GM19438 (cell line): ENCODE measurements around the gene UGP2.

Source experiments
- ATAC-seq: cut with Tn5 transposase; IDR thresholded peaks from one replicate; pipeline ENCODE4 v1.9.1; 2021; ENCODE audit warnings: low read depth; ENCODE audit not compliant: unreplicated experiment

The UGP2 gene

GRCh38 chr2:63861220-63861822, 19.6 kb downstream of the UGP2 start:
- peak; percentile 65 for ATAC-seq

- no peak for ATAC-seq
These were observed 21.1 kb downstream of the UGP2 start for GRCh38 chr2:63862806-63863205.

DNA sequence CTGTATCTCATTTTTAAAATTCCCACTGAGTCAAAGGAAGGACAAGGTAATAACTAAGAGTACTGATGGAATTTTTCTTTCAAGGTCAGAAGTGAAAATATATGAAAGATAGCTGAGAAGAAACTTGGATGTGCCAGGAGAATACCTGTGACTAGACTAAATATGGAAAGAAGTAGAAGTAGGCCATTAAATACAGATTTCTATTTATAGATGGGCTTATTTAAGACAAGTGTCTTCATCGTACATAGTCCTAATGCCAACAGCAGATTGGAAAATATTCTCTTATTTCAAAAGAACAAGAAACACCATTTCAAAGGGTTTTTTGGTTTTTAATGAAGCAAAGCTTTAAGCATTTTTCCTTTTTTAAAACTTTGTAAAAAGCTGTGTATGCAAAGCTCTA, 22.0 kb downstream of the UGP2 start:
- ATAC-seq = no peak

GRCh38 chr2:63865159-63865799, 23.6 kb downstream of the UGP2 start:
- ATAC-seq = no peak

GRCh38 chr2:63866009-63866709, 24.5 kb downstream of the UGP2 start:
- ATAC-seq = no peak

GRCh38 chr2:63870679-63871078, 29.0 kb downstream of the UGP2 start:
- no peak for ATAC-seq

DNA sequence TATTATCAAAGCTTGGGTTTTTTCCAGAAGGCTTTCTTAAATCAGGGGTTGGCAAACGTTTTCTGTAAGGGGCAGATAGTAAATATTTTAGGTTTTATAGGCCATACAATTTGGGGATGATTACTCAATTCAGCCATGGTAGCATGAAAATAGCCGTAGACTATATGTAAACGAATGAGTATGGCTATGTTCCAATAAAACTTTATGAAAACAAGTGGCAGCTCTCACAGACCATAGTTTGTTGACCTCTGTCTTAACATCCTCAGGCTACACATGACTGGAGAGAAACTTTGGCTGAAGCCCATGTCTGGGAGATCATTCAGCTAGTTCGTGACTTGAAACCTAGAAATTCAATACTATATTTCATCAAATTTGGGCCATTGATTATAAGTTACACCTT, 30.2 kb downstream of the UGP2 start:
- ATAC-seq = no peak

- no peak for ATAC-seq
These were observed 31.1 kb downstream of the UGP2 start for GRCh38 chr2:63872571-63873328.

DNA sequence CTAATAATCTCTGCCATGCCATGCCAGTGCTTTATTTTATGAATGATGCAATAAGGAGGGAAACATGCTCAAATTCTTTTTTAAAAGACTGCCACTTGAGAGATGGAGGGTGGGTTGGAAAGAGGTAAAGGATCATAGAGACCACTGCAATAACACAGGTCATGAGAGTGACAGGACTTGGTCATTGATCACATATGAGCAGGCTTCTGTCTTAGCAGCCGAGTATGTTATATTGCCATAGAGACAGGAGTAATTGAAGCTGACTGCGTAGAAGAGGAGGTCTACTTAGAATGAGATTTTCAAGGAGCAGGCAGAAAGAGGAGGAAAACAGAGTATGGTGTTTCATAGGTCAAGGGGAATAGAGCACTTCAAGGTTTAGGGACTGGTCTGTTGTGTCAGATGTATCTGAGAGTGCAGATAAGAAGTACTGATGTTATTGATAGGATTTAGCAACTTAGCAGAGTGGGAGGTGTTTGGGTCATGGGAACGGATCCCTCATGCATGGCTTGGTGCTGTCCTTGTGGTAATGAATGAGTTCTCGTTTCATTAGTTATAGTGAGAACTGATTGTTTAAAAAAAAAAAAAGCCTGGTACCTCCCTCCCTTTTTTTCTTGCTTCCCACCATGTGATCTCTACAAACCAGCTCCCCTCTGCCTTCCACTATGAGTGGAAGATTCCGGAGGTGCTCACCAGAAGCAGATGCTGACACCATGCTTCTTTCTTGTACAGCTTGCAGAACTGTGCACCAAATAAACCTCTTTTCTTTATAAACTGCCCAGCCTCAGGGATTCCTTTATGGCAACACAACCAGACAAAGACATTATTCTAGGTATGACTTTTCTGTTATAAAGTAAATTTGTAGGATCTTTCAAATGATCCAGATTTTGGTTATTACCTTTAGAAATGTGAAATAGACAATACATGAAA, 32.8 kb downstream of the UGP2 start:
- no peak for ATAC-seq

- no peak for ATAC-seq
These were observed 33.4 kb downstream of the UGP2 start for GRCh38 chr2:63875131-63875527.

GRCh38 chr2:63875559-63876245, 34.0 kb downstream of the UGP2 start:
- ATAC-seq = no peak

- no peak for ATAC-seq
These were observed 34.6 kb downstream of the UGP2 start for GRCh38 chr2:63876311-63876710.

- ATAC-seq = no peak
These were observed 36.8 kb downstream of the UGP2 start for GRCh38 chr2:63878486-63878885.

DNA sequence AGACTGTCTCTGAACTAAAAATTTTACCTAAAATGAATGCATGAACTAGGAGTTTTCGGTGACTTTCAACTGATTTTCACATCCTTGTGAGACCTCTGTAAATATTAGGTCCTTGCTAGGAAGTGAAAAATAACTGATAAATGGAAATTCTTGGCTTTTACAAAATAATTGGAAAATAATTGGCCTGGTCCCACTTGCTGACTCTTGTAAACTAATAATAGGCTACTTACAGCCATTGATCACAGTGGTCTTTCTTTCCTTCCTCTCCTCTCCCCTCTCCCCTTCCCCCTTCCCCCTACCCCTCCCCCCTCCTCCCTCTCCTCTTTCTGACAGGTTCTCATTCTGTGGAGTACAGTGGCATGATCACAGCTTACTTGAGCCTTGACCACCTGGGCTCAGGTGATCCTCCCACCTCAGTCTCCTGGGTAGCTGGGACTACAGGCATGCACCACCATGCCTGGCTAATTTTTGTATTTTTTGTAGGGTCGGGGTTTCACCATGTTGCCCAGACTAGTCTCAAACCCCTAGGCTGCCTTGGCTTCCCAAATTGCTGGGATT, 38.3 kb downstream of the UGP2 start:
- no peak for ATAC-seq

DNA sequence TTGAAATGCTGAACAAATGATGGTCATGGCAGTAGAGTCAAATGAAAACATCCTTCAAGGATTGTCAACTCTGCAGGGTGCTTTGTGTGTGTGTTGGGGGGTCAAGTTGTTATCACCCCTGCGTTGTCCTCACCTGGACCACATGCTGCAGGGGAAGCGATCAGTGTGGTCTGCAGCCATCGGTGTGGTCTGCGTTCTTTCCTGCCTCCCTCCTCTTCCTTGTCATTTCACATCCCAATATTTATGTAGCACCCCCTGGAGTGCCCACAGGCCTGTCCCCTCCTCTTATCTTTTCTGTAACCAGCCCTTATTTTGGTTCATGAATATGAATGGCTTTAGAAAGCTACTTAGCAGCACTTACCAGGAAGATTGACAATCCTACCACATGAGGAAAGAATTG, 38.9 kb downstream of the UGP2 start:
- no peak for ATAC-seq

DNA sequence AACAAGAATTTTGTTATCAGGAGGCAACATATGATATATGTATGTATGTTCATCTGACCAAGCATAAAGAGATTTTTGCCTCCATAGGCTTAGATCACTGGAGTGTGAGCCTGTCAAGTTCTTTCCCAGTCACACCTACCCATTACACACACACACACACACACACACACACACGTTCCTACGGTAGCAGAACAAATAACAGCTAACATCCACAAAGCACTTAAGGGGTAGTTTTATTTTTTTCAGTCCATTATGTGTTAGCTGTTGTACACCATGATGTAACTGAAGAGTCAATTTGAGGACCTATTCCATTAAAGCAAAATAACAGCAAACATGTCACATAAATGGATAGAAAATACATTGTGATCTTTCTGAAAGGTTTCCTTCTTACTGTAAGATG, 39.5 kb downstream of the UGP2 start:
- ATAC-seq = no peak

GRCh38 chr2:63882395-63883105, 40.9 kb downstream of the UGP2 start:
- no peak for ATAC-seq

GRCh38 chr2:63886445-63886844, 44.7 kb downstream of the UGP2 start:
- ATAC-seq = no peak

DNA sequence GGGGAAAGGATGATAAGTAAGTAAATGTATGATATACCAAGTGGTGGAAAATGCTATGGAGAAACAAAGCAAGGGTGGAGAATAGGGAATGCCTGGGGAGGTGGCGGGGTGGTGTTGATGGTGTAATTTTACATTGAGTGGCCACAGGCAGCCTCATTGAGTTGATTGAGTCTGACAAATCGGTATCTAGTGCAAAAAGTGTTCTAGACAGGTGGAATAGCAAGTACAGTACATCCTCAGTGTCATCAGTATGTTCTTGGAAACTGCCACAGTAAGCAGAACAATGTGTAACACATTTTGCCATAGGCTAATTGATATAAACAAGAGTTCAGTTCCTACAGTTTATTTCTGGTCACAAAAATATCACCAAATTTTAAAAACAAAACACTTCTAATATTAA, 46.4 kb downstream of the UGP2 start:
- no peak for ATAC-seq
